ENCODE data around the gene SERPINF2.
A peak's percentile ranks its signal among the peaks of the same experiment; 100 is the strongest.
"Not testable (repeated sequence)": the region's sequence is repeated elsewhere in the genome, so short reads cannot be mapped to it uniquely, and the experiment has no call there.

SERPINF2 gene

DNA sequence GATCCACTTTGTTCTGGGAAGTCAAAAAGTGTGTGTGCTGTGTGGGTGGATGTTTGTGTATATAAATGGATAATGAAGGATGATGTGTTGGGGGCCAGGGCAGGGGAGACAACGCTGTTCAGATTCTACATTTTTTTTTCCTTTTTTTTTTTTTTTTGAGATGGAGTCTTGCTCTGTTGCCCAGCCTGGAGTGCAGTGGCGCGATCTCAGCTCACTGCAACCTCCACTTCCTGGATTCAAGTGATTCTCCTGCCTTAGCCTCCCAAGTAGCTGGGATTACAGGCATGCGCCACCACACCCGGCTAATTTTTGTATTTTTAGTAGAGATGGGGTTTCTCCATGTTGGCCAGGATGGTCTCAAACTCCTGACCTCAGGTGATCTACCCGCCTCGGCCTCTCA lies 22.0 kb downstream of the SERPINF2 start:
- not testable (repeated sequence) for FAIRE-seq

DNA sequence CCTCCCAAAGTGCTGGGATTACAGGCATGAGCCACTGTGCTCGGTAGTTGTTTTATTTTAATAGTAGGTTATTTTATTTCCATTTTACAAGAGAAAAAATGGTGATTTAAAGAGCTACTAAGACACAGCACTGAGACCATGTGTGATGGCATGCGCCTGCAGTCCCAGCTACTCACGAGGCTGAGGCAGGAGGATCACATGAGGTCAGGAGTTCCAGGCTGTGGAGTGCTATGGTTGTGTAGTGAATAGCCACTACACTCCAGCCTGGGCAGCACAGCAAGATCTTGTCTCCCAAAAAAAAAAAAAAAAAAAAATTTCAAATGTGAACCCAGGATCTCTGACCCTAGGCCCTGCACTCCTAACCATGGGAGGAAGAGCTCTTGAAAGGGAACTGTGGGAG lies 22.9 kb downstream of the SERPINF2 start:
- FAIRE-seq = no peak

DNA sequence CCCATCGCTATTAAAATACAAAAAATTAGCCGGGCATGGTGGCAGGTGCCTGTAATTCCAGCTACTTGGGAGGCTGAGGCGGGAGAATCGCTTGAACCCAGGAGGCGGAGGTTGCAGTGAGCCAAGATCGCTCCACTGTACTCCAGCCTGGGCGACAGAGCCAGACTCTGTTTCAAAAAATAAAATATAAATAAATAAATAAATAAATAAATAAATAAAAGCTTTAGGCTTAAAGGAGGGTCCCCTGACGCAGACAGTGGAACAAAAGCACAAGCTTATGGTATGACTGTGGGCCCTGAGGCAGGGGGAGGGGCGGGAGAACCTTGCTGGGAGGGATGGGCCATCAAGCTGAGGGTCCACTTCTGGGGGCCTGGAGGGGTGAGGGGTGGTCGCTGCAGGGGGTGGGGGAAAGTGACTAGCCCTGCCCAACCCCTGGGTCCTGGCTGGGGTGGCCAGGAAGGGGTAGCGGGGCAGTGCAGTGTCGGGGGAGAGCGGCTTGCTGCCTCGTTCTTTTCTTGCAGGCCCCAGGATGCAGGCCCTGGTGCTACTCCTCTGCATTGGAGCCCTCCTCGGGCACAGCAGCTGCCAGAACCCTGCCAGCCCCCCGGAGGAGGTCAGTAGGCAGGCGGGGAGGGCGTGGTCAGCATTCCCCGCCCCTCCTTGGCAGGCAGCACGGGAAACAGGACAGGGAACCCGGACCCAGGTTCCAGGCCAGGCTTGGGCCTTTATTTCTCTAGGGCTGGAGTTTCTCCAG lies 23.9 kb downstream of the SERPINF2 start:
- no peak for FAIRE-seq

DNA sequence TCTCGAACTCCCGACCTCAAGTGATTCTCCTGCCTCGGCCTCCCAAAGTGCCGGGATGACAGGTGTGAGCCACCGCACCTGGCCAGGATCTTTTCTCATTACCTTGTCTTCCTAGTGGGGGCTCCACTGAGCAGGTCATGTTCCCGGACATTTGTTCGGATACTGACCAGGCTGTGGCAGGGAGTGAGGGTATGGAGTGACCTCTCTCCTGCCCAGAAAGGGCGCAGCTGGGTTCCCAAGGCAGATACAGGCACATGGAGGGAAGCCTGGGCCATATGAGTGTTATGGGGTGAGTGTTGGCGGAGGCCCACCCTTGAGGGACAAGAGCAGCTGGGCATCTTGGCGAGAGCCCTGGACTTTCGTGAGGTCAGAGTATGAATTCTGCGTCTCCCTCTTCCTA lies 24.7 kb downstream of the SERPINF2 start:
- FAIRE-seq = no peak

DNA sequence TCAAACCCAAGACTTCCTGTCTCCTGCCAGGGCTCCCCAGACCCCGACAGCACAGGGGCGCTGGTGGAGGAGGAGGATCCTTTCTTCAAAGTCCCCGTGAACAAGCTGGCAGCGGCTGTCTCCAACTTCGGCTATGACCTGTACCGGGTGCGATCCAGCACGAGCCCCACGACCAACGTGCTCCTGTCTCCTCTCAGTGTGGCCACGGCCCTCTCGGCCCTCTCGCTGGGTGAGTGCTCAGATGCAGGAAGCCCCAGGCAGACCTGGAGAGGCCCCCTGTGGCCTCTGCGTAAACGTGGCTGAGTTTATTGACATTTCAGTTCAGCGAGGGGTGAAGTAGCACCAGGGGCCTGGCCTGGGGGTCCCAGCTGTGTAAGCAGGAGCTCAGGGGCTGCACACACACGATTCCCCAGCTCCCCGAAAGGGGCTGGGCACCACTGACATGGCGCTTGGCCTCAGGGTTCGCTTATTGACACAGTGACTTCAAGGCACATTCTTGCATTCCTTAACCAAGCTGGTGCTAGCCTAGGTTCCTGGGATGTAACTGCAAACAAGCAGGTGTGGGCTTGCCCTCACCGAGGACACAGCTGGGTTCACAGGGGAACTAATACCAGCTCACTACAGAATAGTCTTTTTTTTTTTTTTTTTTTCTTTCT lies 27.3 kb downstream of the SERPINF2 start:
- FAIRE-seq = no peak

DNA sequence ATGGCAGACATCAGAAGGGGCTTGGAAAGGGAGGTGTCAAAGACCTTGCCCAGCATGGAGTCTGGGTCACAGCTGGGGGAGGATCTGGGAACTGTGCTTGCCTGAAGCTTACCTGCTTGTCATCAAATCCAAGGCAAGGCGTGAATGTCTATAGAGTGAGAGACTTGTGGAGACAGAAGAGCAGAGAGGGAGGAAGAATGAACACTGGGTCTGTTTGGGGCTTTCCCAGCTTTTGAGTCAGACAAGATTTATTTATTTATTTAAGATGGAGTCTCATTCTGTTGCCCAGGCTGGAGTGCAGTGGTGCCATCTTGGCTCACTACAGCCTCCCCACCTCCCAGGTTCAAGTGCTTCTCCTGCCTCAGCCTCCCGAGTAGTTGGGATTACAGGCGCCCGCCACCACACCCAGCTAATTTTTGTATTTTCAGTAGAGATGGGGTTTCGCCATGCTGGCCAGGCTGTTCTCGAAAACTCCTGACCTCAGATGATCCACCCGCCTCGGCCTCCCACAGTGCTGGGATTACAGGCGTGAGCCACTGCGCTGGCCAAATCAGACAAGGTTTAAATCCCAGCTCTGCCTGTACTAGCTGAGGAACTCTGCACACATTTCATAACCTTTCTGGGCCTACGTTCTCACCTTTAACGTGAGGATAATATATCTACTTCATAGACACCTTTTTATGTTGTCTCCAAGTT lies 30.5 kb downstream of the SERPINF2 start:
- not testable (repeated sequence) for FAIRE-seq

DNA sequence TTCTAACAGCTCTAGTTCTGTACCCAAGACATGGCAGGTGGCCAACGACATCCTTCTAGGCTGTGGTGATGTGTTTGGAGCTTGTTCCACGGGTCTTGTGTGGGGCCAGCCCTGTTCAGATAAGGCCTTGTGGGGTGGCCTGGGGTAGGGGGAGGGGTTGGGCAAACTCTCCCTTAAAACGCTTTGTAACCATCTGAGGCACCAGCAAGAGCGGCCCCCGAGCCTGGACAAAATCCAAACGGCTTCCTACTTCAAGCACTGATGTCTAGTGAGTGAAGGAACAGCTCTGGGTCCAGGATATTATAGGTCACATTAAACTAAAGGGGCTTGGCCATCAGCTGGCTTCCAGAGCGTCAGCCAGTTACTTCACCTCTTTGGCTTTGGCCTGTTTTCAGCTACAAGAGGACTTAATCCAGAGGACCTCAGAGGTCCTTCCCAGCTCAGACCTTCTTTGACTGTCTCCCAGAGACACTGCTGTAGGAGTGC lies 31.1 kb downstream of the SERPINF2 start:
- FAIRE-seq = no peak

DNA sequence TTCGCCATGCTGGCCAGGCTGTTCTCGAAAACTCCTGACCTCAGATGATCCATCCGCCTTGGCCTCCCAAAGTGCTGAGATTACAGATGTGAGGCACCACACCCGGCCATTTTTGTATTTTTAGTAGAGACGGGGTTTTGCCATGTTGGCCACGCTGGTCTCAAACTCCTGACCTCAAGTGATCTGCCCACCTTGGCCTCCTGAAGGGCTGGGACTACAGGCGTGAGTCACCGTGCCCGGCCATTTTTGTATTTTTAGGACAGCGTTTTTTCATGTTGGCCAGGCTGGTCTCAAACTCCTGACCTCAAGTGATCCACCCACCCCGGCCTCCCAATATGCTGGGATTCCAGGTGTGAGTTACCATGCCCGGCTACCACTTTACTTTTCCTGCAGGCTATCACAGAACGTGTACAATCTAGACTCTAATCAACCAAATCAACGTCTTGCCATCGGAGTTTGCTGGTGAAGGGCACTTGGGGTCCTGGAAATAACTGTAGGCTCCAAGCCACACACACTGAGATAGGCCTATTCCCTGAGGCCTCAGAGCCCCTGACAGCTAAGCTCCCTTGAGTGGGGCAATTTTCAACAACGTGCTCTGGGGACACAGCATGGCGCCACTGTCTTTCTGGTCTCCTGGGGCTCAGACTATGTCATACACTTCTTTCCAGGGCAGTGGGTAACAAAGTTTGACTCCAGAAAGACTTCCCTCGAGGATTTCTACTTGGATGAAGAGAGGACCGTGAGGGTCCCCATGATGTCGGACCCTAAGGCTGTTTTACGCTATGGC lies 31.9 kb downstream of the SERPINF2 start:
- FAIRE-seq = no peak

DNA sequence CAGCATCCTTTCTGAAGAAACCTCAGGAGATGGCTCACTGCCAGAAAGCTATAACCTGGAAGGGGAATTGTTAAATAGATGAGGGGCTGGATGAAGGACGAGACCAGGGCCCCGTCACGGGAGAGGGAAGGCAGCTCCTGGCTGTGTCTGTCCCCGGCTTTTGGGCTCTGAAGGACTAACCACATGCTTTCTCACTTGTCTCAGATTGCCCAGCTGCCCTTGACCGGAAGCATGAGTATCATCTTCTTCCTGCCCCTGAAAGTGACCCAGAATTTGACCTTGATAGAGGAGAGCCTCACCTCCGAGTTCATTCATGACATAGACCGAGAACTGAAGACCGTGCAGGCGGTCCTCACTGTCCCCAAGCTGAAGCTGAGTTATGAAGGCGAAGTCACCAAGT lies 33.7 kb downstream of the SERPINF2 start:
- FAIRE-seq = no peak

DNA sequence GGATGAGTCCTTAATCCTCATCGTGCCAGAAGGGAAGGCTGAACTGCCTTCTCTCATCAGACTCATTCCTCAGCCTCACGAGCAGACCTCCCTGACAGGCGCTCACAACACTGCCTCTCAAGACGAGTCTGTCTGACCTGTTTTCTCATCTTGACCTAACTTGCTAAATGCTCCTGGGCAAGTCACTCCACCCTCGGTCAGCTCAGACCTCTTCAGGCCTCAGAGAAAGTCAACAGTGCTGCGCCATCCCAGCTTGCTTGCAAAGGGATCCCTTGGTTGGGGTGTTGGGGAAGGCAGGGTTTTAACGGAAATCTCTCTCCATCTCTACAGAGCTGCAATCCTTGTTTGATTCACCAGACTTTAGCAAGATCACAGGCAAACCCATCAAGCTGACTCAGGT lies 34.2 kb downstream of the SERPINF2 start:
- FAIRE-seq = no peak

DNA sequence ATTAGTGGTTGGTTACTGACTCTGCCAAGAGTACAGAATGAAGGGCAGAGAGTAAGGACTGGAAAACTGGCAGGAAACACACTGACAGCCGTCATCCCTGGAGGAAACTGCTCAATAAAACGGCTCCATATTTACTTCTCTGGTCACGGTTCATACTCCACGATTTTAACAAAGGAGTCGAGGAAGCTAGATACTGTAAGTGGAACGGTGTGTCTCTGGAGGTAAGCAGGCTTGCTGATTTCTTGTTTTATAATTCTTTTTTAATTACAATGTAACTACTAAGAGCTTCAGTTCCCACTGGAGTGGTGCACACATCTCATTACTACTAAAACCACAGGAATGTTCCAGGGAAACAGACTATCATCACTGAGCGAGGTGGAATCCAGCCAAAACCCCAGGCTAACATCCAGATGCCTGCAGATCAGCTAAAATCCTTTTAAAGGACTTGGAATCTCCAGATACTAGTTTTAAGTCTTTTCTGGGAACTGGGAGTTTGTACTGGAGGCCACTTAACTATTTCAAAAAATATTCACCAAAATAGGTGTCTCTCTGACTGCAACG lies 37.0 kb downstream of the SERPINF2 start:
- no peak for FAIRE-seq

DNA sequence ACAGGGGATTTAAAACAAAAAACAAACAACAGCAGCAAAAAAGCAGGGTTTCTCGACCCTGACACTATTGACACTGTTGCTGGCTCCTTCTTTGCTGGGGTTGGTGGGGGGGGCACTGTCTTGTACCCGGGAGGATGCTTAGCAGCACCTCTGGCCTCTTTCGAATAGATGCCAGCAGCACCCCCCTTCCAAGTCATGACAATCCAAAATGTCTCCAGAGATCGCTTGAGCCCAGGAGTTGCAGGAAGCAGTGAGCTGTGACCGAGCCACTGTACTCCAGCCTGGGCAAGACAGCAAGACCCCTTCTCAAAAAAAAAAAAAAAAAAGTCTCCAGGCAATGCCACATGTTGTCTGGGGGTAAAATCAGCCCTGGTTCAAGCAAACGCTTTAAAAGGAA lies 39.5 kb downstream of the SERPINF2 start:
- no peak for FAIRE-seq

DNA sequence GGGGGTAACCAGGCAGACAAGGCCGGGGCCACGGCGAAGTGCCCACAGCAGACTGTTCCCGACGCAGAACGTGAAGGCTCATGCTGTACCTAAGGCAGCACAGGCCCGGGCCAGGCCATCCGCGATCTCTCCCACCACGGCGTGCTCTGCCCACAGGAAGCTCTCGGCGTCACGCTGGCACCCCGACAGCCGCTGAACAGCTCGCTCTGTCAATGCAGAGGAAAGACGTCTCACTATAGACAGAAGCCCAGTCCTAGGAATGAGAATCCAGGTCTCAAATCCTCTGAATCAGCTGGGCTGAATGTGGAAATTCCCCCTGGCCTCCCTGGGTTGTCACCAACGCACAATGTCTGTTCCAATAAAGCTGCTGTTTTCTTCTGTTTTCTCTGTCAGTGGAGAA lies 40.6 kb downstream of the SERPINF2 start:
- FAIRE-seq = no peak

DNA sequence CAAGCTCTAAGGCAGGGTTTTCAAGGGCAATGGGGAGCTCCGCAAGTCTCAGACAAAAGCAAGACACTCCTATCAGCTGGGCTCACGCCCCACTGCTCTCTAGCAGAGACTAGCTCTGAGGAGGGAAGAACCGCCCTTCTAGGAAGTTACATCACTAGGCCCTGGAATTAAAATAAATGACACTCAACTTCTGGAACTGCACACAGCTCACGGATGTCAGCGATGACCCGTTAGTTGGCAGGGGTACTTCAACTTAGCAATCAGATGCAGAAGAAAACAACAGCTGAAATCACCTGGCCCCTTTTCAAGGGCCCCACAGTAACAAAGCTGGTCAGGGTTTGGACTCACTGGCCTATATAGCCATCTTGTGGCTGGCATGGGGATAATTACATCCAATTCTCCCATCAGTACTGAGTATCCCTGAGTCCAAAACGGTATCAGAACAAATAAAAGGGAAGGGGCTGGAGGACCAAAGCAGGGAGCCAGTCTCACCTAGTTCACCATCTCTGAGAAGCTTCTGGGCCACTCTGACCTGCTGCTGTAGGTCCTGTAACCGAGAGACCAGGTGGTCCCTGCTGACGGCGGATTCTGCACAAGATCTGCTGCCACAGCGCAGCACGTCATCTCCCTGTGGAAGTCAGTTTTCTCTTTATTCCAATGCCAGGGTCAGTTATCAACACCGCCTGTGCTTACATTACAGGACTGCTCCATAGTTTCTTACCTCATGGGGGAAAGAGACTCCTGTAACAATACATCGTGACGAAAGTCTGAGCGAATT lies 41.4 kb downstream of the SERPINF2 start:
- FAIRE-seq = no peak

DNA sequence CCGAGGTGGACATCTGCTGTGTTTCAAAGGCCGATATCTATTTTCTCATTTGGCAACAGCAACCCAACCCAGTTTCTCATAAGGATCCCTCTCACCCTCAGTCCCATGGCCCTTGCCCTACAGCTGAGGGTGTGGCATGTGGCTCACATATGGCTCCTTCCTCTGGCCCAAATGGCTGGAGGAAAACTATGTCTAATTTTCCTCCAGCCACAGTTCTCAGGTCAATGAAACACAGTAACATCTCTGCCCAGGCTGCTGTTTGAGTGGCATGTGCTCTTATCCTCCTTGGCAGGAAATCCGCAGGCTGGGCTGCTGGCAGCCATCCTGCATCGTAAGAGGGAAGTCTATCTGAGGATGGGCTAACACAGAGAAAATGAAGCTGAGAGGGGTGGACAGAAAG lies 43.3 kb downstream of the SERPINF2 start:
- no peak for FAIRE-seq

DNA sequence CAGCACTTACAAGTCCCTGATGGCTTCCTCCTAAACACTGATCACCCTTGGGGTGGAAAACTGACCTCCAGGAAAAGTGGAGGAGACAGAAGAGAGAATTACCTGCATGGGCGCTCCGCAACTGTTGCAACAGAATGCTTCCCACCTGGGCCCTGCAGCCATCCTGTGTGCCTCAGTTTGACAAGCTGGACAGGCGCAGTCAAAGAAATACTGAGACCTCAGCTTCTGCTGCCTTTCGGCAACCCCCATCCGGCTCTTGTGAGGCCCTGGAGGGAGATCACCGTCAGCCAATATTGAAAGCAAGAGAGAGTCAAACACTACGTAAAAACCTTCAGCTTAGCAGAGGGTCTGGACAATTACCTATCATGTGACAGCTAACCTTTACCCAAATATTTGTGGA lies 44.0 kb downstream of the SERPINF2 start:
- no peak for FAIRE-seq

DNA sequence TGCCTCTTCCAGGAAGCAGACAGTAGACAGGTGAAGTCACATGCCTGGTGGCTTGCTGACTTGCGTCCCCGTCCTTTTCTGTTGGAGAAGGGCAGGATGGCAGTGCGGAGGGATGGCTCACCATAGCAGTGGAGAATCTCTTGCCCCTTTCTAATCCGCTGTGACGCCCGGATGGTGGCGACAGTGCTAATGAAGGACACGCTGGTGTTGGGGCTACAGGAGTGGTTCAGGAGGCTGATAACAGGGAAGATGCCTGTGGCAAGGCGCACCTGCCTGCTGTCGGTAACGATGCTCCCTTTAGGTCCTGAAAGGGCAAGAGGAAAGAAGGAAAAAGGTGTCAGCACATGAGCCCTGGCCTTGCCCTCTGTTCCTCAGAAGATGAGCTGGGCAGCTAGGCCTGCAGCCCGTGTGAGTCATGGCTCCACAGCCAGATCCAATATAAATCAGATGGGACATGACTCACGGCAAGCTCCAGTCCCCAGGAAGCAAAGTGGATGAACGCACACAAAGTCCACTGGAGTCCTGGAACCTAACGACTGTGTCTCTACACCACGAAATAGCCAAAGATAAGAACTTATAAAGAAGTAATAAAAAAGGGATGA lies 44.7 kb downstream of the SERPINF2 start:
- FAIRE-seq = no peak

DNA sequence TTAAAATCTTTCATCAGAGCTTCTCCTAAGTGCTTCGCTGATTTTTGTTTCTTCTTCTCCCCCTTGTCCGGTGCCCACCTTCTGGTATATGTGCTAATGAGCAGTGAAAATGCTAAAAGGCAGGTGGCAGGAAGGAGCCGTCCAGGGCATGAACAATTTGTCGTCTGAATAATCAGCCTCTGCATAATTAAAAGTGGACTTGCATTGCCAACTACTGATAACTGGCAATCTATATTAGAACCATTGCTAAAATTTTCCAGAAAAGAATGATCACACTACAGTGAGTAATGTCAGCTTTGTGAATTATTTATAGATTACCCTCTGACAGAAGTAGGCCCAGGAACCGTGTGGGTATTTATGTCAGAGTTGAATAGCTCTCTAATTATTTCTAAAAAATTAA lies 47.3 kb downstream of the SERPINF2 start:
- peak; percentile 90 for FAIRE-seq

DNA sequence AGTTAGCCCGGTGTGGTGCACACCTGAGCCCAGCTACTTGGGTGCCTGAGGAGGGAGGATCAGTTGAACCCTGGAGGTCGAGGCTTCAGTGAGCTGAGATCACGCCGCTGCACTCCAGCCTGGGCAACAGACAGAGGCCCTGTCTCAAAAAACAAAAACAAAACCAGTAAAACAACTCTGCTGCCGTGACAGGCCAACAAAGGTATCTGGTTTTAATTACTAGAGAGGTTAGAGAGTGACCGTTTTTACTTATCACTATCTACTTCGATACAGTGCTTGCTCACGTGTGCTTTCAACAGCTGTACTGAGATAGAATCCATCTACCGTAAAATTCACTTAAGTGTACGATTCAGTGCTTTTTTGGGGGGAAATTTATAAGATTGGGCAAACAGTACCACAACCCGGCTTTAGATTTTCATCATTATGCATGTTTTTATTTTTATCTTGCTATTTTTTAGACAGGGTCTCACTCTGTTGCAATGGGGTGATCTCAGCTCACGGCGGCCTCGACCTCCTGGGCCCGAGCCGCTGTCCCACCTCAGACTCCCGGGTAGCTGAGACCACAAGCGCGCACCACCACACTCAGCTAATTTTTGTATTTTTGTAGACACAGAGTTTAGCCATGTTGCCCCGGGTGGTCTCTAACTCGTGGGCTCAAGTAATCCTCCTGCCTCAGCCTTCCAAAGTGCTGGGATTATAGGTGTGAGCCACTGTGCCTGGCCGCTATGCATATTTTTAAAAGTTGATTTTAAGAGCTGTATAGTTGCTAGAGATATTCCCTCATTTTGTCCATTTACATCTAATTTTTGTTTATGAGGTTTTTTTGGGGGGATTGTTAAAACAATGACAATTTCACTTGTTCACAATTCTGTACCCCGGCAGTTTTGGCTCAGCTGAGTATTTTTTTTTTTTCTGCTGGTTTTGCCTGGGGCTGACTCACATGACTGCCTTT lies 50.1 kb downstream of the SERPINF2 start:
- FAIRE-seq = no peak

DNA sequence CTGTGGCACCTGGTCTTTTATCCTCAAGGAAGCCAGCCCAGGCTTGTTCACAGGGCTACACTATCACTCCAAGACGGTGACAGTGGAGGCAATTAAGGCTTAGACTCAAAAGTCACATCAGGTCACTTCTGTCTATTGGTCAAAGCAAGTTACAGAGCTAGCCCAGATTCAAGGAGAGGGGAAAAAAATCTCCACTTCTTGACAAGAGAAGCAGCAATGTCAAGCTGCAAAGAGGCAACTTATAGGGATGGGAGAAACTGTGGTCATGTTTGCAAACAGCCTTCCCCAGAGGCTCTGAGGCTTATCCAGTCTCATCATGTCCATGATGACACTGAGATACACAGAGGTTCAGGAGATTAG lies 50.8 kb downstream of the SERPINF2 start:
- FAIRE-seq = no peak

All from islet of Langerhans (tissue), 1 donor.